CD4-positive, alpha-beta T cell treated with Interferon alpha-2 for 1 hour (primary cell): Measurements from ENCODE around the gene IL1F10.

ENCODE experiments used
- DNase-seq, 2 donors: peaks; one replicate each; pipeline ENCODE4 v3.0.0-alpha.2; 2020 to 2022

IL1F10 gene

GRCh38 chr2:113114224-113114945 is 46.6 kb downstream of the IL1F10 start:
- no peak for DNase-seq

GRCh38 chr2:113114996-113115395 is 47.2 kb downstream of the IL1F10 start:
- no peak for DNase-seq

GRCh38 chr2:113116100-113116958 is 48.6 kb downstream of the IL1F10 start:
- DNase-seq: peak in 1 of 2 donors; percentile 20

- DNase-seq: no peak
These were observed 49.9 kb downstream of the IL1F10 start for GRCh38 chr2:113117541-113118262.

- DNase-seq: no peak
These were observed 50.5 kb downstream of the IL1F10 start for GRCh38 chr2:113118263-113118657.

- no peak for DNase-seq
These were observed 51.3 kb downstream of the IL1F10 start for GRCh38 chr2:113119111-113119510.

GRCh38 chr2:113120861-113121260 is 53.1 kb downstream of the IL1F10 start:
- DNase-seq: no peak

- no peak for DNase-seq
These were observed 54.6 kb downstream of the IL1F10 start for GRCh38 chr2:113122364-113122763.

- DNase-seq: no peak
These were observed 56.0 kb downstream of the IL1F10 start for GRCh38 chr2:113123726-113124125.

- DNase-seq: no peak
These were observed 56.6 kb downstream of the IL1F10 start for GRCh38 chr2:113124181-113124961.
